Stimulated activated CD4-positive, alpha-beta T cell treated with anti-CD3 and anti-CD28 coated beads, Interleukin-15, amount 100 ng/mL, for 1 hour (primary cell): ENCODE data around the gene LCE2B.
"Not testable (repeated sequence)": the region's sequence is repeated elsewhere in the genome, so short reads cannot be mapped to it uniquely, and the experiment has no call there.

Experiments used
- DNase-seq, 2 donors: peaks; one replicate each; pipeline ENCODE4 v3.0.0-alpha.2; 2020; ENCODE audit warnings: low read depth in 1 of 2, low spot score in 1 of 2

Gene LCE2B

GRCh38 chr1:152685823-152686222, at the start of gene LCE2B:
Gene LCE2B (plus strand): TSS chr1:152686123. CDS start chr1:152686844, 721 bp downstream.
- DNase-seq: not testable (repeated sequence)

GRCh38 chr1:152640351-152640750, 45.6 kb upstream of the LCE2B start:
- no peak for DNase-seq

GRCh38 chr1:152643945-152644344, 42.0 kb upstream of the LCE2B start:
- no peak for DNase-seq

- DNase-seq: no peak
Observed at GRCh38 chr1:152645146-152645545, 40.8 kb upstream of the LCE2B start.

GRCh38 chr1:152646656-152647055, 39.3 kb upstream of the LCE2B start:
- no peak for DNase-seq

- DNase-seq: peak in 1 of 2 donors; percentile 2
Observed at GRCh38 chr1:152654110-152654509, 31.8 kb upstream of the LCE2B start.

GRCh38 chr1:152656459-152656858, 29.5 kb upstream of the LCE2B start:
- no peak for DNase-seq

- DNase-seq: no peak
Observed at GRCh38 chr1:152657677-152658076, 28.2 kb upstream of the LCE2B start.

GRCh38 chr1:152658649-152659048, 27.3 kb upstream of the LCE2B start:
- DNase-seq: no peak

- DNase-seq: no peak
Observed at GRCh38 chr1:152663098-152663497, 22.8 kb upstream of the LCE2B start, which contains the start of gene LCE2D. Gene LCE2D (plus strand): TSS chr1:152663380. CDS start chr1:152664106, 726 bp downstream.

- not testable (repeated sequence) for DNase-seq
Observed at GRCh38 chr1:152666171-152666570, 19.8 kb upstream of the LCE2B start.

GRCh38 chr1:152667648-152668047, 18.3 kb upstream of the LCE2B start:
- DNase-seq: no peak

GRCh38 chr1:152673016-152673415, 12.9 kb upstream of the LCE2B start:
- DNase-seq: no peak

- DNase-seq: not testable (repeated sequence)
Observed at GRCh38 chr1:152674983-152675382, 10.9 kb upstream of the LCE2B start, which contains the start of gene LCE2C. Gene LCE2C (plus strand): TSS chr1:152675279. CDS start chr1:152676016, 737 bp downstream.

- no peak for DNase-seq
Observed at GRCh38 chr1:152679459-152679858, 6.5 kb upstream of the LCE2B start.

- no peak for DNase-seq
Observed at GRCh38 chr1:152681616-152682015, 4.3 kb upstream of the LCE2B start.

GRCh38 chr1:152683846-152684245, 2.1 kb upstream of the LCE2B start:
- DNase-seq: no peak

- DNase-seq: no peak
Observed at GRCh38 chr1:152697701-152698600, 12.0 kb downstream of the LCE2B start, which contains the start of gene LCE2A. Gene LCE2A (plus strand): TSS chr1:152698345. CDS start chr1:152698902, 557 bp downstream.

- DNase-seq: no peak
Observed at GRCh38 chr1:152699746-152700145, 13.8 kb downstream of the LCE2B start.

GRCh38 chr1:152707860-152708259, 21.9 kb downstream of the LCE2B start, which contains the start of gene LCE4A:
Gene LCE4A (plus strand): TSS chr1:152708160. CDS start chr1:152709076, 916 bp downstream.
- DNase-seq: no peak

- DNase-seq: no peak
Observed at GRCh38 chr1:152718238-152718637, 32.3 kb downstream of the LCE2B start.

GRCh38 chr1:152725261-152725660, 39.3 kb downstream of the LCE2B start:
- no peak for DNase-seq
